ENCODE data around the gene MGAT5B.

The MGAT5B gene

GRCh38 chr17:76880268-76880667 lies 12.1 kb downstream of the MGAT5B start:
- no peak for DNase-seq (ENCODE audit: low spot score)

- no peak for DNase-seq (ENCODE audit: low spot score)
Measured at GRCh38 chr17:76880971-76881370, 12.8 kb downstream of the MGAT5B start.

GRCh38 chr17:76881408-76881807 lies 13.2 kb downstream of the MGAT5B start:
- DNase-seq (ENCODE audit: low spot score), result no peak

GRCh38 chr17:76881966-76882365 lies 13.8 kb downstream of the MGAT5B start:
- DNase-seq (ENCODE audit: low spot score), result no peak

- no peak for DNase-seq (ENCODE audit: low spot score)
Measured at GRCh38 chr17:76883744-76884525, 15.7 kb downstream of the MGAT5B start.

GRCh38 chr17:76884995-76885893 lies 17.0 kb downstream of the MGAT5B start:
- DNase-seq (ENCODE audit: low spot score), result no peak

- DNase-seq (ENCODE audit: low spot score), result no peak
Measured at GRCh38 chr17:76885894-76886290, 17.7 kb downstream of the MGAT5B start.

- DNase-seq (ENCODE audit: low spot score), result no peak
Measured at GRCh38 chr17:76886395-76886794, 18.2 kb downstream of the MGAT5B start.

- no peak for DNase-seq (ENCODE audit: low spot score)
Measured at GRCh38 chr17:76887802-76888201, 19.6 kb downstream of the MGAT5B start.

GRCh38 chr17:76888661-76889060 lies 20.5 kb downstream of the MGAT5B start:
- DNase-seq (ENCODE audit: low spot score), result no peak

- no peak for DNase-seq (ENCODE audit: low spot score)
Measured at GRCh38 chr17:76889323-76889722, 21.1 kb downstream of the MGAT5B start.

- no peak for DNase-seq (ENCODE audit: low spot score)
Measured at GRCh38 chr17:76892329-76892728, 24.1 kb downstream of the MGAT5B start.

GRCh38 chr17:76893623-76894334 lies 25.6 kb downstream of the MGAT5B start:
- DNase-seq (ENCODE audit: low spot score), result no peak

- no peak for DNase-seq (ENCODE audit: low spot score)
Measured at GRCh38 chr17:76894842-76895241, 26.6 kb downstream of the MGAT5B start.

GRCh38 chr17:76897023-76897422 lies 28.8 kb downstream of the MGAT5B start:
- DNase-seq (ENCODE audit: low spot score), result no peak

GRCh38 chr17:76899414-76899813 lies 31.2 kb downstream of the MGAT5B start:
- DNase-seq (ENCODE audit: low spot score), result no peak

- no peak for DNase-seq (ENCODE audit: low spot score)
Measured at GRCh38 chr17:76900723-76901122, 32.5 kb downstream of the MGAT5B start.

- no peak for DNase-seq (ENCODE audit: low spot score)
Measured at GRCh38 chr17:76901542-76902197, 33.5 kb downstream of the MGAT5B start.

GRCh38 chr17:76902476-76902875 lies 34.3 kb downstream of the MGAT5B start:
- DNase-seq (ENCODE audit: low spot score), result no peak

GRCh38 chr17:76903631-76904030 lies 35.4 kb downstream of the MGAT5B start:
- no peak for DNase-seq (ENCODE audit: low spot score)

- DNase-seq (ENCODE audit: low spot score), result no peak
Measured at GRCh38 chr17:76904116-76904515, 35.9 kb downstream of the MGAT5B start.

- DNase-seq (ENCODE audit: low spot score), result no peak
Measured at GRCh38 chr17:76905036-76905435, 36.8 kb downstream of the MGAT5B start.
